Coronary artery (tissue), 2 donors: Measurements from ENCODE around the gene CMC1.

ENCODE experiments used
- DNase-seq: peaks from one replicate; pipeline ENCODE4 v3.0.0-alpha.2; 2017; ENCODE audit warnings: low spot score
- H3K27ac ChIP-seq, 2 donors: fragments of 200-600 bp; sonication (generic); one replicate each; pipeline ENCODE4 v1.5.1; 2016 to 2019
- H3K4me3 ChIP-seq: fragments of 200-600 bp; sonication (generic); 2 replicates; pipeline ENCODE4 v1.5.1; 2016; ENCODE audit warnings: mild to moderate bottlenecking, moderate library complexity
- CTCF ChIP-seq: fragments of 200-600 bp; sonication (generic); IDR thresholded peaks from one replicate; pipeline ENCODE4 v1.5.1; 2019; ENCODE audit warnings: antibody characterized with exemption

The CMC1 gene

DNA sequence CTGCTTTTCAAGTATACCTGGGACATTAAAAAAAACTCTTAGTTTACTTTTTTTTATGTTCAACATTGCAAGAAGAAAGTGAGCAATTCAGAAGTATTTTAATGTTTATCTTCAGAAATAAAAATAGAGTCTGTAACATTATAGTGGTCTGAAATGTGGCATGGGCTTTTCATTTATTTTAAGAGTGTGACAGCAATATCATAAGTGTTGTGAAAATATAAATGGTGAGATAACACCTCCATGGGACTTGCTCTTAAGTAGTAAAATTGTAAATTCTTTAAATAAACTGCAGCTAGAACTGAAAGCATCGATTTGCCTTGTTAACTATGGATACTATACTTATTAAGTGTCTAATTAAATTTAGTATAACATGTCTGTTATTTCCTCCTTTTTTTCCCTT, 58.3 kb downstream of the CMC1 start:
- no peak overlapping the region for H3K4me3 ChIP-seq

DNA sequence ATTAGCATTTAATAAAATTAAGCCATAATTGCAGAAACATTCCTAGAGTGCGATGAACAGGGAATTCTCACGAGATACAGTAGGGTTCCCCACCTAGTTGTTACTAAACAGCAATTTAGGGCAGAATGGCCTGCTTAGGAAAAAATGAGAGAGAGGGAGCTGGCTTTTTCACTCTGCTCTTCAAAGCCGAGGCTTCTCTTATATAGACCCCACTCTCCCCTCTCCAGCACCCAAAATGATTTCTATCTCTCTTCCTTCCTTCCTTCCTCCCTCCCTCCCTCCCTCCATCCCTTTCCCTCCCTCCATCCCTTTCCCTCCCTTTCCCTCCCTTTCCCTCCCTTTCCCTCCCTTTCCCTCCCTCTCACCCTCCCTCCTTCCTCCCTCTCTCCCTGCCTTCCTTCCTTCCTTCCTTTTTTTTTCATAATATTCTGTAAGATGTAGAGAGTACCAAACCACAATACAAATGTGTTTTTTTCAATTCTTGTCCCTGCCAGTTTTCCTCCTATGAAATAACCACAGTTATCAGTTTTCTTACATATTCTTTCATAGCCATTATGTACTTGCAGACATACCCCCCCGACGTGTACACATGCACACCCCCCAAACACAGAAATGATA, 59.0 kb downstream of the CMC1 start:
- H3K27ac ChIP-seq = no peak overlapping the region
- TF ChIP-seq CTCF = no peak
- no peak overlapping the region for H3K4me3 ChIP-seq
- DNase-seq = no peak

More for the DNA sequence above, 58.3 kb downstream of the CMC1 start:
- no peak for DNase-seq
- no peak for TF ChIP-seq CTCF
- no peak overlapping the region for H3K27ac ChIP-seq

DNA sequence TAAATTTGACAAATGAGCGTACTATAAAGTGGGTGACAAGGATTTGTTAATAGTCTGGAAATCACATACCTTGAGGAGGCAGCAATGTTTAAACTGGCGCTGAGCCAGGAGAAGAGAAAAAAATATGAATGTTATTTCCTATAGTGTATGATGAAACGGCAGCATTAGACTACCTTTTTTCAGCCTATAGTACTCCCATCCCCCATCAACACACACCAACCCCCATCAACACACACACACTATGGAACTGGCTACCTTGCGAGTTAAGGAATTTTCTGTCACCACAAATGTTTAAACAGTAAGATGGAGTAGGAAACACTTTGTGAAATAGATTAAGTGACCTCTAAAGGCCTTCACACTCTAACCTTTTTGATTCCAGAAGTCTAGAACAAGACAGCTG, 60.3 kb downstream of the CMC1 start:
- no peak for DNase-seq
- no peak overlapping the region for H3K4me3 ChIP-seq
- no peak overlapping the region for H3K27ac ChIP-seq
- no peak for TF ChIP-seq CTCF

DNA sequence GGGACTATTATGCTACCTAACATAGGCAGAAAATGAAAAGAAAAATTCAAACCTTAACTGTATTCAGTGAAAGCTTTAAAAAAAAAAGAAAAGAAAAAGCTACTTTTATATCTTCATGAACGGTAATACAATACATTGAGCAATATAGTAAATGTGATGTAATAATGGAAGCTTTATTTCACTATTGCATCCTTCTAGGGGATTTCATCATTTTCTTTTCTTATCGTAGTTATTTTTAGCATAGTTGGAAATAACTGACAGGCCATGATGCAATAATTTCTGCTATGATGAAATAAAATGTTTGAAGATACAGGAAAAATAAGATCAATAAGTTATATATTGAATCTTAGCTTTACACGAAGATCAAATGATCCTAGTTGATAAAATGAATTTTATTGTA, 66.8 kb downstream of the CMC1 start:
- no peak overlapping the region for H3K27ac ChIP-seq
- no peak for DNase-seq
- no peak overlapping the region for H3K4me3 ChIP-seq
- no peak for TF ChIP-seq CTCF

DNA sequence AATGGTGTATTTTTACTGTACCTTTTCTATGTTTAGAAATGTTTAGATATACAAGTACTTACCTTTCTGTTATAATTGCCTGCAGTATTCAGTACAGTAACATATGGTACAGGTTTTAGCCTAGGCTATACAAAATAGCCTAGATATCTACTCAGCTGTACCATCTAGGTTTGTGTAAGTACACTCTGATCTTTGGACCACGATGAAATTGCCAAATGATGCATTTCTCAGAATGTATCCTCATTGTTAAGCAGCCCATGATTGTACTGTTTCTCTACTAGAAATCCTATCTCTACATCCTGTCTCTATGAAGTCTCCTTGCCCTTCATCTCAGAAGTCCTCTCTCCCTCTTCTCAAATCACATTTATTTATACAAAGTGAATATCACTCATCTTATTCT, 74.3 kb downstream of the CMC1 start:
- H3K4me3 ChIP-seq = no peak overlapping the region
- no peak for TF ChIP-seq CTCF
- no peak for DNase-seq
- H3K27ac ChIP-seq = no peak overlapping the region

DNA sequence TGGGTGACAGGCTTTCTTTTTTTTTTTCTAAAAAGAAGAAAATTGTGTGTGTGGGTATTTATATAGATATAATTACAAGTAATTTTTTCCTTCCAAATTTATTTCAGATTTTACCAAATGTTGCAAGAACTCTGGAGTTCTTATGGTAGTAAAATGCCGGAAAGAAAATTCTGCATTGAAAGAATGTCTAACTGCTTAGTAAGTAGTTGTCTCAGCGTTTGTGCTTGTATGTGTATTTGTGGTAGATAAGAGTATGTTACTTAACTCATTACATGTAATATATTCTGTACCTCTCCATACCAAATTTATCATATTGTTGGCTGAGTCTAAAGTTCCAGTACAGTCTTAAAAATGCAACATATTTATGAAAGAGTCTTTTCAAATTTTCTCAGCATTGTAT, 74.8 kb downstream of the CMC1 start:
- Histone ChIP-seq H3K4me3 (no peak overlapping the region), H3K27ac (no peak overlapping the region)
- no peak for DNase-seq
- no peak for TF ChIP-seq CTCF

- TF ChIP-seq CTCF = no peak
- DNase-seq = no peak
- Histone ChIP-seq H3K4me3 (no peak overlapping the region), H3K27ac (no peak overlapping the region)
Observed at GRCh38 chr3:28317438-28318022, 76.1 kb downstream of the CMC1 start.
